A549 (cell line): ENCODE measurements around the gene TMEM200C. TPM values are rescaled to one million over a fixed set of nuclear protein-coding genes. Genes with fewer than 3 reads are reported as not detected.

Experiments
- ATAC-seq, 2 experiments: fragments of 200-7000 bp in 1 of 2; fragments of >200 bp in 1 of 2; cut with Nextera tagmentation in 1 of 2; cut with Tn5 transposase in 1 of 2; 3 replicates each; pipeline versions ENCODE4 v1.8.0 to v1.9.1; 2018 to 2020; ENCODE audit warnings: mild to moderate bottlenecking in 1 of 2, moderate library complexity in 1 of 2
- CTCF ChIA-PET: fragments of 300-600 bp; sonication (Branson Sonifier 250); formaldehyde crosslinking; extraction: SDS; loops from one replicate; lab custom pipeline; 2021; ENCODE audit warnings: antibody characterized with exemption, inconsistent platforms; lab: Yijun Ruan, JAX
- POLR2A ChIA-PET: fragments of 350-600 bp; formaldehyde crosslinking; extraction: SDS; loops from one replicate; lab custom pipeline; 2021; ENCODE audit warnings: antibody characterized with exemption, inconsistent platforms; lab: Yijun Ruan, JAX
- DNase-seq, 2 experiments: peaks; one replicate each; pipeline versions ENCODE4 v3.0.0 to v3.0.0-alpha.2; 2011 to 2016; ENCODE audit warnings: low read depth in 1 of 2, low spot score in 1 of 2
- FAIRE-seq: peaks from 2 replicates; lab custom pipeline; 2011; peaks lifted over from hg19 to GRCh38; lab: Jason Lieb, UNC
- H3K27ac ChIP-seq, 2 experiments: fragments of >200 bp; sonication (Bioruptor Twin); formaldehyde crosslinking; 3 replicates each; pipeline ENCODE4 v1.5.1; 2016 to 2017
- H3K4me1 ChIP-seq: fragments of >200 bp; sonication (Bioruptor Twin); formaldehyde crosslinking; 3 replicates; pipeline ENCODE4 v1.6.1; 2016
- H3K4me2 ChIP-seq: fragments of >200 bp; sonication (Bioruptor Twin); formaldehyde crosslinking; 3 replicates; pipeline ENCODE4 v1.6.1; 2016
- H3K4me3 ChIP-seq: fragments of >200 bp; sonication (Bioruptor Twin); formaldehyde crosslinking; 3 replicates; pipeline ENCODE4 v1.5.1; 2016
- H3K9me3 ChIP-seq: fragments of >200 bp; sonication (Bioruptor Twin); formaldehyde crosslinking; 3 replicates; pipeline ENCODE4 v1.6.1; 2016
- CBX2 ChIP-seq: fragments of 200-600 bp; sonication (generic); IDR thresholded peaks from 2 replicates; pipeline ENCODE4 v1.6.1; 2016; ENCODE audit warnings: low read depth, mild to moderate bottlenecking, borderline replicate concordance
- CHD2 ChIP-seq: fragments of 150-350 bp; IDR thresholded peaks from 2 replicates; pipeline ENCODE4 v1.6.1; 2014; ENCODE audit warnings: low read length; ENCODE audit not compliant: partially characterized antibody
- CTCF ChIP-seq: fragments of >200 bp; sonication (Bioruptor Twin); formaldehyde crosslinking; IDR thresholded peaks from 3 replicates; pipeline ENCODE4 v1.5.1; 2016
- E2F6 ChIP-seq: IDR thresholded peaks from 2 replicates; pipeline ENCODE4 v1.6.1; 2012; ENCODE audit warnings: low read depth, borderline replicate concordance
- FOSL2 ChIP-seq, 2 experiments: fragments of 450-650 bp in 1 of 2; fragments of >200 bp in 1 of 2; sonication (Bioruptor Twin) in 1 of 2; formaldehyde crosslinking; IDR thresholded peaks; 2 replicates each; pipeline versions ENCODE4 v1.5.0 to v1.6.1; 2016 to 2020; ENCODE audit warnings: mild to moderate bottlenecking in 1 of 2, moderate library complexity in 1 of 2
- FOXS1 ChIP-seq: fragments of 250-450 bp; sonication (Bioruptor Pico); IDR thresholded peaks from 2 replicates; pipeline ENCODE4 v1.5.0; 2020; ENCODE audit warnings: mild to moderate bottlenecking, moderate library complexity
- GATA3 ChIP-seq: IDR thresholded peaks from 2 replicates; pipeline ENCODE4 v1.6.1; 2012; ENCODE audit warnings: borderline replicate concordance
- HDAC2 ChIP-seq: fragments of 200-600 bp; sonication (generic); IDR thresholded peaks from 2 replicates; pipeline ENCODE4 v1.6.1; 2016
- HES2 ChIP-seq: fragments of >200 bp; sonication (Bioruptor Twin); formaldehyde crosslinking; IDR thresholded peaks from 2 replicates; pipeline ENCODE4 v1.6.1; 2016
- HOXA7 ChIP-seq: fragments of 250-450 bp; sonication (Bioruptor Pico); IDR thresholded peaks from 2 replicates; pipeline ENCODE4 v1.5.0; 2020; ENCODE audit warnings: mild to moderate bottlenecking, moderate library complexity
- HOXB13 ChIP-seq: fragments of 250-450 bp; sonication (Bioruptor Pico); IDR thresholded peaks from 2 replicates; pipeline ENCODE4 v1.5.0; 2020; ENCODE audit warnings: low read depth, mild to moderate bottlenecking, moderate library complexity
- HOXB5 ChIP-seq: fragments of 250-450 bp; sonication (Bioruptor Pico); IDR thresholded peaks from 2 replicates; pipeline ENCODE4 v1.5.0; 2020; ENCODE audit warnings: mild to moderate bottlenecking, moderate library complexity
- KDM1A ChIP-seq: fragments of 200-600 bp; sonication (generic); IDR thresholded peaks from 2 replicates; pipeline ENCODE4 v1.6.1; 2016; ENCODE audit warnings: low read depth, mild to moderate bottlenecking
- MAZ ChIP-seq: fragments of 150-350 bp; IDR thresholded peaks from 2 replicates; pipeline ENCODE4 v1.6.1; 2014; ENCODE audit warnings: antibody characterized with exemption, low read depth, low read length, borderline replicate concordance
- MYC ChIP-seq: IDR thresholded peaks from 2 replicates; pipeline ENCODE4 v1.6.1; 2012; ENCODE audit warnings: mild to moderate bottlenecking, inconsistent platforms, low read length, improper control_type of control experiment, borderline replicate concordance
- NR3C1 ChIP-seq: fragments of >200 bp; sonication (Bioruptor Twin); formaldehyde crosslinking; IDR thresholded peaks from 3 replicates; pipeline ENCODE4 v1.6.1; 2017
- PBX3 ChIP-seq: IDR thresholded peaks from 2 replicates; pipeline ENCODE4 v1.6.1; 2012
- PHF8 ChIP-seq: fragments of 200-600 bp; sonication (generic); IDR thresholded peaks from 2 replicates; pipeline ENCODE4 v1.6.1; 2016; ENCODE audit warnings: low read depth, mild to moderate bottlenecking, antibody characterized with exemption, moderate library complexity, borderline replicate concordance
- RAD21 ChIP-seq, 2 experiments: fragments of >200 bp in 1 of 2; sonication (Bioruptor Twin) in 1 of 2; formaldehyde crosslinking in 1 of 2; IDR thresholded peaks in 1 of 2; conservative IDR thresholded peaks in 1 of 2; 2 replicates in 1 of 2; 3 replicates in 1 of 2; pipeline ENCODE4 v1.6.1; 2012 to 2018; ENCODE audit warnings: inconsistent platforms in 1 of 2
- RCOR1 ChIP-seq: fragments of 150-350 bp; IDR thresholded peaks from 2 replicates; pipeline ENCODE4 v1.6.1; 2014; ENCODE audit warnings: antibody characterized with exemption, low read length, low read depth
- RFX5 ChIP-seq: fragments of 450-650 bp; IDR thresholded peaks from 2 replicates; pipeline ENCODE4 v1.7.1; 2014; ENCODE audit warnings: antibody characterized with exemption, mild to moderate bottlenecking, moderate library complexity
- RNF2 ChIP-seq: fragments of 200-600 bp; sonication (generic); IDR thresholded peaks from 2 replicates; pipeline ENCODE4 v1.6.1; 2016; ENCODE audit warnings: low read depth, mild to moderate bottlenecking, antibody characterized with exemption, moderate library complexity, borderline replicate concordance
- TFCP2L1 ChIP-seq: fragments of 250-450 bp; sonication (Bioruptor Pico); IDR thresholded peaks from 2 replicates; pipeline ENCODE4 v1.5.0; 2021; ENCODE audit warnings: mild to moderate bottlenecking
- TP53 ChIP-seq: fragments of 250-450 bp; sonication (Bioruptor Pico); IDR thresholded peaks from 2 replicates; pipeline ENCODE4 v1.5.0; 2021; ENCODE audit warnings: mild to moderate bottlenecking, moderate library complexity
- USF2 ChIP-seq: fragments of 450-650 bp; IDR thresholded peaks from 2 replicates; pipeline ENCODE4 v1.6.1; 2014; ENCODE audit warnings: antibody characterized with exemption
- ZNF302 ChIP-seq: fragments of 250-450 bp; sonication (Bioruptor Pico); IDR thresholded peaks from 2 replicates; pipeline ENCODE4 v1.9.0; 2021; ENCODE audit warnings: inconsistent platforms, mild to moderate bottlenecking, moderate library complexity
- WGBS: methylation state at CpG from one replicate; pipeline ENCODE4 v1.1.6; 2017; ENCODE audit errors: missing lambda C conversion rate; 5-methylcytosine and 5-hydroxymethylcytosine counted together
- polyA plus RNA-seq, 4 experiments: library from polyadenylated mRNA; depleted of rRNA in 3 of 4; stranded (reverse); fragments of >200 nt; fragmentation: RNase III in 1 of 4; extraction: RNeasy Plus Mini Kit Qiagen cat#74134 plus additional on column Dnase treatment in 1 of 4; gene quantifications; 2 replicates in 3 of 4; 3 replicates in 1 of 4; pipeline ENCODE4 v1.2.3, GENCODE V29; 2011 to 2017

TMEM200C gene
- polyA plus RNA-seq, 2 of the 4 experiments (the other 2 are of a cell fraction) = not detected

GRCh38 chr18:5942591-5942990, 47.3 kb upstream of the TMEM200C start:
- 20% methylated on average over 6 of the region's 6 CpGs for WGBS
- no peaks in the 10 kb centered on the region for H3K9me3 ChIP-seq
- FAIRE-seq (no peak), DNase-seq (no peak), ATAC-seq (no peak)
- no peak overlapping the region for H3K27ac ChIP-seq
- H3K4me2 ChIP-seq = no peak overlapping the region
- no peak for TF ChIP-seq MYC
- no peak for TF ChIP-seq KDM1A
- no peak for TF ChIP-seq CBX2
- TF ChIP-seq FOSL2 (IDR thresholded peaks at IDR 0.05) = no peak
- TF ChIP-seq FOSL2 (CRISPR knock-in tag; IDR thresholded peaks at IDR 0.05) = no peak
- no peak for TF ChIP-seq RNF2
- no peak for TF ChIP-seq E2F6
- no peak for TF ChIP-seq RFX5
- TF ChIP-seq TFCP2L1 (CRISPR knock-in tag) = no peak
- TF ChIP-seq RAD21 (conservative IDR thresholded peaks at IDR 0.05 in 1 of 2, IDR thresholded peaks at IDR 0.05 in 1 of 2) = no peak
- TF ChIP-seq PHF8 = no peak
- TF ChIP-seq HOXB5 = no peak
- TF ChIP-seq USF2 = no peak
- no peak for TF ChIP-seq FOXS1
- no peak for TF ChIP-seq NR3C1
- no peak overlapping the region for H3K4me3 ChIP-seq
- no peaks in the 10 kb centered on the region for H3K4me1 ChIP-seq
- POLR2A ChIA-PET = no interaction called here
- CTCF ChIA-PET = no interaction called here

GRCh38 chr18:5941890-5942289, 46.6 kb upstream of the TMEM200C start:
- Histone ChIP-seq H3K9me3 (no peaks in the 10 kb centered on the region), H3K4me3 (no peak overlapping the region), H3K27ac (no peak overlapping the region), H3K4me1 (no peaks in the 10 kb centered on the region), H3K4me2 (no peak overlapping the region)
- FAIRE-seq = no peak
- CTCF ChIA-PET = no interaction called here
- POLR2A ChIA-PET = no interaction called here
- WGBS = 4% methylated on average over 3 of the region's 3 CpGs
- DNase-seq = no peak
- no peak for ATAC-seq
- TF ChIP-seq MAZ (no peak), HDAC2 (no peak), RCOR1 (no peak), HOXB13 (CRISPR knock-in tag) (no peak), CHD2 (no peak), PBX3 (no peak), CTCF (no peak), HOXA7 (no peak), TP53 (CRISPR knock-in tag) (no peak), HES2 (no peak), GATA3 (no peak), E2F6 (no peak), ZNF302 (no peak)
